ENCODE data around the gene RAD50.
"Not testable (repeated sequence)": the region's sequence is repeated elsewhere in the genome, so short reads cannot be mapped to it uniquely, and the experiment has no call there.

RAD50 gene

DNA sequence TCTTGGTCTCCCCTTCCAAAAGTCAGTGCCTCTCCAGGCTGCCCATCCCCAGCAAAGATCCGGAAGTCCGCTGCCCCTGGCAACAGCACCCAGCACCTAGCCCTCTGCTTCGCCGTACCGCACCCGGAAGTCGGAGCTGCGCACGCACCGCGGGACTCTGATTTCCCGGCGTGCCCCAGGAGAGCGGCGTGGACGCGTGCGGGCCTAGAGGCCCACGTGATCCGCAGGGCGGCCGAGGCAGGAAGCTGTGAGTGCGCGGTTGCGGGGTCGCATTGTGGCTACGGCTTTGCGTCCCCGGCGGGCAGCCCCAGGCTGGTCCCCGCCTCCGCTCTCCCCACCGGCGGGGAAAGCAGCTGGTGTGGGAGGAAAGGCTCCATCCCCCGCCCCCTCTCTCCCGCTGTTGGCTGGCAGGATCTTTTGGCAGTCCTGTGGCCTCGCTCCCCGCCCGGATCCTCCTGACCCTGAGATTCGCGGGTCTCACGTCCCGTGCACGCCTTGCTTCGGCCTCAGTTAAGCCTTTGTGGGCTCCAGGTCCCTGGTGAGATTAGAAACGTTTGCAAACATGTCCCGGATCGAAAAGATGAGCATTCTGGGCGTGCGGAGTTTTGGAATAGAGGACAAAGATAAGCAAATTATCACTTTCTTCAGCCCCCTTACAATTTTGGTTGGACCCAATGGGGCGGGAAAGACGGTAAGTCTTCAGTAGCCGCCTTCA lies at the start of gene RAD50:
RAD50 (plus strand) TSS at position 215 of the 715 bp plus-strand sequence; CDS start at position 563, 348 bp downstream.
- FAIRE-seq: peak; percentile 57
- peak; percentile 79 for DNase-seq (ENCODE audit: insufficient read length, low spot score)

DNA sequence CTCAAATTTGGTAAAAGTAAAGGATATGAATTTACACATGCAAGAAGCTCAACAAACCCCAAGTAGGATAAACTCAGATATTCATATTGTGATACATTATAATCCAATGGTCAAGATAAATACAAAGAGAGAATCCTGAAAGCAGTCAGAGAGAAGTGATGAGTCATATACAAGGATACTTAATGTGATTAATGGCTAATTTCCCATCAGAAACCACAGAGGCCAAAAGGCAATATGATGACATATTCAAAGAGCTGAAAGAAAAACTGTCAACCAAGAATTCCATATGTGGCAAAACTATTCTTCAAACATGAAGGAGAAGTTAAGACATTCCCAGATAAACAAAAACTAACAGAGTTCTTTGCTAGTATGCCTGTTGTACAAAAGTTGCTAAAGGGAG lies 46.7 kb upstream of the RAD50 start:
- FAIRE-seq: no peak
- DNase-seq (ENCODE audit: insufficient read length, low spot score): no peak

DNA sequence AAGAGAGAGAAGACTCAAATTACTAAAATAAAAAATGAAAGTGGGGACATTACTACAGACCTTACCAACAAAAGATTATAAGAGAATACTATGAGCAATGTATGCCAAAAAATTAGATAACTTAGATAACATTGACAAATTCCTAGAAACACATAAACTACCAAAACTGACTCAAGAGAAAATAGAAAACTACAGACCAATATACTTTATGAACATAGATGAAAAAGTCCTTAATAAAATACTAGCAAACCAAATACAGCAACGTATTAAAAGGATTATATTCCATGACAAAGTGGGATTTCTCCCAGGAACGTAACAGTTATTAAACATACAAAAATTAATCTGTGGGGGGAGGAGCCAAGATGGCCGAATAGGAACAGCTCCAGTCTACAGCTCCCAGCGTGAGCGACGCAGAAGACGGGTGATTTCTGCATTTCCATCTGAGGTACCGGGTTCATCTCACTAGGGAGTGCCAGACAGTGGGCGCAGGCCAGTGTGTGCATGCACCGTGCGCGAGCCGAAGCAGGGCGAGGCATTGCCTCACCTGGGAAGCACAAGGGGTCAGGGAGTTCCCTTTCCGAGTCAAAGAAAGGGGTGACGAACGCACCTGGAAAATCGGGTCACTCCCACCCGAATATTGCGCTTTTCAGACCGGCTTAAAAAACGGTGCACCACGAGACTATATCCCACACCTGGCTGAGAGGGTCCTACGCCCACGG lies 43.0 kb upstream of the RAD50 start:
- DNase-seq (ENCODE audit: insufficient read length, low spot score); FAIRE-seq: not testable (repeated sequence)

DNA sequence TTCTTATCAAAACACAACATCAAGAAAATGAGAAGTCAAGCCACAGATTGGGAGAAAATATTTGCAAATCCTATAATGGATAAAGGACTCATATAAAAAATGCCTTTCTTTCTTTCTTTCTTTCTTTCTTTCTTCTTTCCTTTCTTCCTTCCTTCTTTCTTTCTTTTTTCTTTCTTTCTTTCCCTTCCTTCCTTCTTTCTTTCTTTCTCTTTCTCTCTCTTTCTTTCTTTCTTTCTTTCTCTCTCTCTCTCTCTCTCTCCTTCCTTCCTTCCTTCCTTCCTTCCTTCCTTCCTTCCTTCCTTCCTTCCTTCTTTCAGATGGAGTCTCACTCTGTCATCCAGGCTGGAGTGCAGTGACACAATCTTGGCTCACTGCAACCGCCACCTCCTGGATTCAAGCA lies 34.7 kb upstream of the RAD50 start:
- FAIRE-seq; DNase-seq (ENCODE audit: insufficient read length, low spot score): not testable (repeated sequence)

DNA sequence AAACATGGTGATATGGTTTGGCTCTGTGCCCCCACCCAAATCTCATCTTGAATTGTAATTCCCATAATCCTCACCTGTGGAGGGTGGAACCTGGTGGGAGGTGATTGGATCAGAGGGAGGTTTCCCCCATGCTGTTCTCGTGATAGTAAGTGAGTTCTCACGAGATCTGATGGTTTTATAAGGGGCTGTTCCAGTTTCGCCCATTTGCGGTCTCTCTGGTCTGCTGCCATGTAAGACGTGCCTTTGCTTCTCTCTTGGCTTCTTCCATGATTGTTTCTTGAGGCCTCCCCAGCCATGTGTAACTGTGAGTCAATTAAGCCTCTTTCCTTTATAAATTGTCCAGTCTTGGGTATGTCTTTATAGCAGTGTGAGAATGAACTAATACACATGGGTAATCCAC lies 31.9 kb upstream of the RAD50 start:
- not testable (repeated sequence) for DNase-seq (ENCODE audit: insufficient read length, low spot score); FAIRE-seq

DNA sequence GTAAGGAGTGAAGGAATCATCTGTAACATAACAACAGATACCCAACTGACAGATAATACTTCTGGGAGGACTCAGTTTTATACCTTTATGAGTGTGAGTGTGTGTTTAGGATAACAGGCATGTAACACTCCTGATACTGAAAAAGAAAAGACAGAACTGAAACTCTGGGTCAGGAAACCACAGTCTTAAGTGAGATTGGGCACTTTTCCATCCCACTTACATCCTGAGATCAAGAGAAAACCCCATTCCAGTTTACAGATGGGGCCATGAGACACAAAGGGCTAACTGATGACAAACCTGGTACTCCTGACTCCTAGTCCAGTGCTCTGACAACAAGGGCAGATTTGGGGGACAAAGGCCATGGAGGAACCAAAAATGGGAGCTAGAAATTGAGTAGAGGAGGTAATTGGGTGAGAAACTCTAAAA lies 31.5 kb upstream of the RAD50 start:
- DNase-seq (ENCODE audit: insufficient read length, low spot score): no peak
- FAIRE-seq: no peak

DNA sequence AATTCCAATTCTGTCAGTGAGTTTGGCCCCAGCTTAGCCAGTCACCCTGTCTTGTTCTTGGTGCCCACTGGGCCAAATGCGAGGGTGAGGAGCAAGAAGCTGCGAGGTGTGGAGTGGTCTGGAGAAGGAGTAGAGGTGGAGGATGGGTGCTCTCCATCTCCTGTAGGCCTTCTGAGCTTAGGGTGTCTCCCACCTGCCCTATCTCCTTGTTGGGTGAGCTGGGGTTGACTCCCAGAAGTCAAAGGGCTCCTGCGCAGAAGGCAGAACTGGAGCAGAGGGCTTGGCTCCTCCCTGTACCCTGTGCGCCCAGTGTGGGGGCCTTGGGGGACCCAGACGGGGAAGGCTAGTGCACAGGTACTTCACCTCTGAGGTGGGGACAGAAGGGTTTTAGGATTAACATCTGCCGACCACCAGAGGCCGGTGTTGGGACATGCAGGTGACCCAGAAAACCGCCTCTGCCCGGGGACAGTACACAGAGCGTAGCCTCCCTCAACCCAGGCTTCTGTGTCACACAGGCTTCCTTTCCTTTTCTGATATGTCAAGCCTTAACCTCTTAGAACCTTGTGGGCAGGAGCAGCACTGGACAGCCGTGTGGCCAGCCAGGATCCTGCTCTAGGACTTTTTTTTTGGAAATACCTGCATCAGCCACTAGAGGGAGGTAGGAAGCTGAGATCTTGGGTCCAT lies 30.3 kb upstream of the RAD50 start:
- FAIRE-seq (no peak), DNase-seq (ENCODE audit: insufficient read length, low spot score) (peak; percentile 74)

DNA sequence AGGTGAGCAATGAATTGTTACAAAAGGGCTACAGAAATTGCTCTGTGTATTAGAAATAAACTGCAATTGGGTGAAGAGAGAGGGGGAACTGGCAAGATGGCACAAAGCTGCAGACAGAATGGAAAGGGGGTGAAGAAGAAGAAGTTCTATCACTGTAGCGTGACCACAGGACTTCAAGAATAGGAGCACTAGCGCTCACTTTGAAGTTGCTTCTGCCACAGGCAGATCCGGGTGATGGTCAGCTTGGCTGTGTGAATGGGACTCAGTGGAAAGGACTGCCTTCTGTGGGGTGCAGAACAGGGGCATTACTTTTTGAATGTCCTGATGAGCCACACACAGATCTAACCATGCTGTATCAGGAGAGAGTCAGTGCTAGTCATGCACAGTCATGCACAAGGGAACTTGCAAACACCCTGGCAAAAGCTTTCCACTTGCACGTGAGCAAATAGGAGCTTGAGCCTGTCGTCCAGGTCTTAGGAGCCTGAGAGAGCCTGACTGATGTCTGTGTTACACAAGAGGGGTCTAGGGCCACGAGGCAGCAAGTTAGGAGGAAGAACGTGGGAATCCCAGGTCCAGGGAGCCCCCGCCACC lies 29.7 kb upstream of the RAD50 start:
- DNase-seq (ENCODE audit: insufficient read length, low spot score) (no peak), FAIRE-seq (no peak)

DNA sequence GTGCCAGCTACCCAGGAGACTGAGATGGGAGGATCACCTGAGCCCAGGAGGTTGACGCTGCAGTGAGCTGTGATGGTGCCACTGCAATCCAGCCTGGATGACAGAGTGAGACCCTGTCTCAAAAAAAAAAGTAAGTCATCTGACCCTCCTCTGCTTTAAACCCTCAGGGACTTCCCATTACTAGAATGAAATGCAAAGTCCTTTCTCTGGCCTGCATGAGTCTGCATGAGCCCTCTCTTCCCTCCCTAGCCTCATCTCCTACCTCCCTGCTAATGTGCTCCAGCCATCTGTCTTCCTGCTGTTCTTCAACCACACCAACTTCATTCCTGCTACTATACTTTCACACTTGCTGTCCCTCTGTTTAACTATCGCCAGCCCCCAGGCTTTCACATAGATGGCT lies 28.8 kb upstream of the RAD50 start:
- FAIRE-seq (no peak), DNase-seq (ENCODE audit: insufficient read length, low spot score) (no peak)

DNA sequence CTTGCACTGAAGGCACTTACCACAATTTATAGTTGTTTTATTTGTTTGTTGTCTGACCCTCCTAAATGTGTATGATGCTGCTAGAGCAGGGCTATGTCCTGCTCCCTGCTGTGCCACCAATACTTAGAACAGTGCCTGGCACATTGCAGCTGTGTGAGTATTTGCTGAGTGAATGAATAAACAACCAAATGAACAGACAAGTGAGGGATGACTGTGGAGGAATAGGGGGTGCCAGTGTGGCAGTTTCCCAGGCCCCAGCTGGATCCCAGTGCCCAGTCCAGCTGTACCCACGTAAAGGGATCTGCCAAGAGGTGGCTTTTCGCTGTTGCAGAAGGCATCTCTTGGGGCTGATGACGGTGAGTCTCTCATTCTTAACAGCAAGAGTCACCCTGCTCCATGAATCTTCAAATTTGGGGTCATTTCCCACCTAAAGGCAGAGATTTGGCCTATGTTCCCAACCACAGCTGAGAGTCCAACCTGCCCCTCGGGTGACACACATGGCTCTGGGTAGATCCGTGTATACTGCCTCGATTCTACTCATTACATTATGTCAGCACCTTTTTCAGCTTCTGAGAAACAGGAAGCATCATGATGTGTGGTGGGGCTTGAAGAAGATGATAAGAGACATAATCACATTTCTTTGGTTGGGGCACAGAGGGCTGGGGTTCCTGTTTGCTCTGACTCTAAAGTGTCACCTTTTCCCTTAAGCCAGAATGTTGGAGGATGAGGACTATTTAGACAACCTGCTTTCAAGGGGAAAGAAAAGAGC lies 27.7 kb upstream of the RAD50 start:
- FAIRE-seq: no peak
- DNase-seq (ENCODE audit: insufficient read length, low spot score): no peak

DNA sequence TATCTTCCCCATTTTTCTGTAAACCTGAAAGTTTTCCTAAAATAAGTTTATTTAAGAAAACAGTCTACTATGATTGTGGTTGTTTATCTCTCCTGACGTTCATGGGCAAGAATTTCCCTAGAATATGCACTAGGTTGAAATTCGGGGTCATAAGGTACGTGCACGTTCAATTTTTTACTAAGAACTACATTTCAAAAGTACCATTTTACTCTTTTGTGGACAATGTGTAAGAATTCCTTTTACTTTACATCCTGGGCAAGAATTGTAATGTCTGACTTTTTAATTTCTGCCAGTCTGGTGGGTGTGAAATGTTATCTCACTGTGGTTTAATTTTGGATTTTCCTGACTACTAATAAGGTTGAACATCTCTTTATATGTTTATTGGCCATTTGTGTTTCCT lies 25.8 kb upstream of the RAD50 start:
- DNase-seq (ENCODE audit: insufficient read length, low spot score): no peak
- FAIRE-seq: no peak

DNA sequence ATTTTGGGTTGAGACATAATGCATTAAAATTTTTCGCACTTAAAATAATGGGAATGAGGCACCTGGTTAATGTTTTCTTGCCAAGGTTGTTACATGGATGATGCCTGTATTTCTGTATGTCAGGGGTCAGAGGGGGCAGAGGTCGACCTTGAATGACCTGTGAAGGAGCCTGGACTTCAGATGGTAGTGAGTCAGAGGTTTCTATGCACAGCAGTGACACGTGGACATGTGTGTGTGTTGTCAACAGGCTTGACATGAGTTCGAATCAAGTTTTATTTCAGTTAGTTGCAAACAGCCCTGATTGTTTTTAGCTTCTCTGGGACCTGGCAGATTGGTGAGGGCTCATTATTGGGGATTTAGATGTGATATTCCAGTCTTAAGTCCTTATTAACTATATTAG lies 17.1 kb upstream of the RAD50 start:
- FAIRE-seq (no peak), DNase-seq (ENCODE audit: insufficient read length, low spot score) (no peak)

DNA sequence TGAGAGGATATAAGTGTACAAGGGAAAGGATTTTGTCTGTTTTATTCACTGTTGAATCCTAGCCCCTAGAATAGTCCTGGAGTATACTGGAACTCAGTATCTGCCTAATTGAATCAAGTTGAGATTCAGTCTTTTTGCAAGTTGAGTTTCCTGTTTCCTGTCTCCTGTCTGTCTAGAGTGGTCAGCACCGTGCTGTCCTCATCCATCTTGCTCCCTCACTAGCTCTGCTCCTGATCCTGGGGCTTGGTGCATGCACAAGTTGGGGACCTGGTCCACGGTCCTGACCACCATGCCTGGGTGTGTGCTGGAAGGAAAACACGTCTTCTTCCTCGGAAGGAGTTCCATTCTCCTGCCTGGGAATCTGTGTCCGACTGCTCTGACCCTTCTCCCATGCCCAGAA lies 16.6 kb upstream of the RAD50 start:
- DNase-seq (ENCODE audit: insufficient read length, low spot score) (no peak), FAIRE-seq (no peak)

DNA sequence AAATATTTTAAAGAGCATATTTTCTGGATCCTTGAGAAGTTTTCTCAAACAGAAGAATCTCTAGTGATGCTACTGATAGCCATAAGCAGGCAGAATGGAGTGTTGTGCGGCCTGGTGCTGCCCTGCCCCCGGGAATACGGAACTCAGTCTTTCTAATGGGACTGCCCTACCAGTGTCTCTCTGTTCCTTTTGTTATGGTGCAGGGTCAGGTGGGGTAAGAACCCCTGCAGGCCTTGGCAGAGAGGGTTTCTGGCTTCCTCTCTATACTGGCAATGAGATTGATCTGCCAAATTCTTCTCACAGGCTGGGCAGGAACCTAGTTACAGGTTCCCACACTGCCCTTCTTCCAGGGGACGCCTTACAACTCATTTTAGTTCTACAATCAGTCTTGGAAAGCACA lies 16.0 kb upstream of the RAD50 start:
- DNase-seq (ENCODE audit: insufficient read length, low spot score) (no peak), FAIRE-seq (no peak)

DNA sequence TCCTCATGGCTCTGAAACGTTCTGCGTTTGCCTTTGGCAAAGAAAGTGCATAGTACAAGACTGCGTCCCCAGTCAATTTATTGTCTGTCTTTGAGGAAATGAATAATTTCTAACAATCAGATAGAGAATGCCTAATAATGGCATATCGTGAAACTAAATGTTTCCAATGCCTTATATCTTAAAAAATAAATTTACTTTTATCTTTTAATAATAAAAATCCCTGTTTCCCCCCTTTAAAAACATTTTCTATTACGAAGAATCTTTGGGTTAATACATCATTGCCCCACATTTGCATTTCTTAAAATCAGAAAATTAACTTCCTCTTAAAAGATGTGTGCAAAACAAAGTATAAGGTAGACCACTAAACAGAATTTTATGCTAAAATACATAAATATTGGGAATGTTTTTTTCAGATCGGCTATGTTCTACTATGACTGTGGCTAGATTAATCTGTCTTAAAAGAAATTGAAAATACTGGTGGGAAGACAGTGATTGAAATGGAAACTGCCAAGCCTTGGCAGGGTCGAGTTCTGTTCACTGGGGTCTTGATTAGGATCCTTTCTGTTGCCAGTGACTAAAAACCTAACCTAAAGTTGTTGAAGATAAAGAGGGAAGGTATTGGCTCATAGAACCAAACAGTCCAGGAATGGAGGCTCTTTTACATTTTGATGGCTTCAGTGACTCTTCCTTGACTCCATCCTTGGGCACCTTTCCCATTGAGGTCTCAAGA lies 13.1 kb upstream of the RAD50 start, which contains the start of gene IL5:
IL5 (minus strand) TSS at position 51 of the 730 bp plus-strand sequence; CDS start at position 7, 44 bp downstream.
- FAIRE-seq (no peak), DNase-seq (ENCODE audit: insufficient read length, low spot score) (no peak)

DNA sequence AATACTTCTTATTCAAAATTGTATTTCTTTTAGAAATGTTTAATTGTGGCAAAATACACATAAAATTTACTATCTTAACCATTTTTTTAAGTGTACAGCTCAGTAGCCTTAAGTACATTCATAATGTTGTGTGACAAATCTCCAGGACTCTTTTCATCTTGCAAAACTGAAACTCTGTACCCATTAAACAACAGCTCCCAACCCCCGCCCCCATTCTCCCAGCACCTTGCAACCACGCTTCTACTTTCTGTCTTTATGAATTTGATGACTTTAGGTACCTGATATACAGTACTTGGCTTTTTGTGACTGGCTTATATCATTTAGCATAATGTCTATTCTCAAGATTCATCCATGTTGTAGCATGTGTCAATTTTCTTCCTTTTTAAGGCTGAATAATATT lies 10.7 kb upstream of the RAD50 start:
- no peak for FAIRE-seq

DNA sequence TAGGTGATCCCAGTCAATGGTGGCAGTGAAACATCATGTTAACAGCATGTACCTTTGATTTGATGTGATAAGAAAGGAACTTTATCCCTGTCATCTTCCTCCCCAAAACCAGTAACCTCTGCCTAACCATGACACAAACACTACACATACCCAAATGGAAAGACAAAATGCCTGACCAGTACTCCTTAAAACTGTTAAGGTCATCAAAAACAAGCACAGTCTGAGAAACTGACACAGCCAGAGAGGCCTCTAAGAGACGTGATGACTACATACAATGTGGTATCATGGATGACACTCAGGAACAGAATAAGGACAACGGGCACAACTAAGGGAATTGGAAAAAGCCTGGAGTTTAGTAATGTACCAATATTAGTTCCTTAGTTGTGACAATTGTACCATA lies 9.5 kb upstream of the RAD50 start:
- no peak for DNase-seq (ENCODE audit: insufficient read length, low spot score)
- FAIRE-seq: no peak

More for the DNA sequence above, 10.7 kb upstream of the RAD50 start:
- no peak for DNase-seq (ENCODE audit: insufficient read length, low spot score)

DNA sequence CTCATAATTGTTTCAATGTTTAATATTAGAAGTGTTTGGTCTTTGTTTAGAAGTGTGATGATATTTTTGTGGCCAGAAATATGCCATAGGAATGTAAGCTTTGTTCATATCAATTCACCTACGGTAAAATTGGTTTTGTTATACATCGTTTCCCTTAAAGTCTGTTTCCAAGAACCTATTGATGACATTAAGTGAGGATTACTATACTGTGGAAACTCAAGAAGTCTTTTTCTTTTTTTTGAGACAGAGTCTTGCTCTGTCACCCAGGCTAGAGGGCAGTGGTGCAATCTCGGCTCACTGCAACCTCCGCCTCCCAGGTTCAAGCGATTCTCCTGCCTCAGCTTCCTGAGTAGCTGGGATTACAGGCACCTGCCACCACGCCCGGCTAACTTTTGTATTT lies 7.9 kb upstream of the RAD50 start:
- FAIRE-seq; DNase-seq (ENCODE audit: insufficient read length, low spot score): not testable (repeated sequence)

DNA sequence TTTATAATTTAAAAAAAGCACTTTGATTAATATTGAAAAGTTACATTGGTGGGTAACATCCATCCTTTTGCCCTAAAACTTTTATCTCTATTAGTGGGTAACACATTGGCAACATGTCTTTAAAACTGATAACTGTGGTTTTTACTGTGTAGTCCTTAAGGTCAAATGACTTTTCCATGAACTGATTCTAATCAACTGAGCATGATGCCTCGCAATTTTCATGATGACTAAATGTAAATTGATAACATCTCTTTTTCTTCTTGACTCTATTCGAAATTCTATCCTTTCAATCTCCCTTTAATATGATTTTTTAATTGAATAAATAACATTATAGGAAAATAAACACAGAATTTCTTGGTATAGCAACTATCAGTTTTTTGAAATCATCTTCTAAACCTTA lies 7.2 kb upstream of the RAD50 start:
- DNase-seq (ENCODE audit: insufficient read length, low spot score): no peak

More for the DNA sequence above, 7.2 kb upstream of the RAD50 start:
- no peak for FAIRE-seq
